HG03103 (cell line): ENCODE measurements around the gene TCEAL4.

Source experiments
- ATAC-seq: cut with Tn5 transposase; IDR thresholded peaks from one replicate; pipeline ENCODE4 v1.9.1; 2021; ENCODE audit warnings: low read depth; ENCODE audit not compliant: unreplicated experiment

TCEAL4 gene

GRCh38 chrX:103585411-103586313 lies at the start of gene TCEAL4:
TSS of gene TCEAL4 (plus strand) at chrX:103585515. CDS start at chrX:103586676, 1,161 bp downstream.
- ATAC-seq = peak; percentile 85

- ATAC-seq = no peak
Observed at GRCh38 chrX:103536071-103536470, 49.2 kb upstream of the TCEAL4 start.

- ATAC-seq = no peak
Observed at GRCh38 chrX:103536732-103537131, 48.6 kb upstream of the TCEAL4 start.

- no peak for ATAC-seq
Observed at GRCh38 chrX:103537871-103538387, 47.4 kb upstream of the TCEAL4 start.

- no peak for ATAC-seq
Observed at GRCh38 chrX:103538728-103539127, 46.6 kb upstream of the TCEAL4 start.

- ATAC-seq = no peak
Observed at GRCh38 chrX:103539695-103540094, 45.6 kb upstream of the TCEAL4 start.

- ATAC-seq = no peak
Observed at GRCh38 chrX:103540145-103540544, 45.2 kb upstream of the TCEAL4 start.

- ATAC-seq = no peak
Observed at GRCh38 chrX:103549916-103550315, 35.4 kb upstream of the TCEAL4 start.

- ATAC-seq = no peak
Observed at GRCh38 chrX:103550415-103551051, 34.8 kb upstream of the TCEAL4 start.

GRCh38 chrX:103552236-103552635 lies 33.1 kb upstream of the TCEAL4 start:
- ATAC-seq = no peak

GRCh38 chrX:103554687-103555424 lies 30.5 kb upstream of the TCEAL4 start:
- ATAC-seq = peak; percentile 96

GRCh38 chrX:103556963-103557612 lies 28.2 kb upstream of the TCEAL4 start:
- no peak for ATAC-seq

GRCh38 chrX:103560256-103560655 lies 25.1 kb upstream of the TCEAL4 start:
- ATAC-seq = no peak

GRCh38 chrX:103562801-103563200 lies 22.5 kb upstream of the TCEAL4 start:
- ATAC-seq = no peak

GRCh38 chrX:103565197-103565596 lies 20.1 kb upstream of the TCEAL4 start:
- no peak for ATAC-seq

- no peak for ATAC-seq
Observed at GRCh38 chrX:103565752-103566151, 19.6 kb upstream of the TCEAL4 start.

GRCh38 chrX:103571121-103571520 lies 14.2 kb upstream of the TCEAL4 start:
- no peak for ATAC-seq

GRCh38 chrX:103571726-103572125 lies 13.6 kb upstream of the TCEAL4 start:
- ATAC-seq = no peak

GRCh38 chrX:103573202-103573601 lies 12.1 kb upstream of the TCEAL4 start:
- ATAC-seq = no peak

GRCh38 chrX:103584596-103584995 lies 719 bp upstream of the TCEAL4 start:
- ATAC-seq = no peak

GRCh38 chrX:103586314-103586646 lies 965 bp downstream of the TCEAL4 start:
- no peak for ATAC-seq
